Ascending aorta (tissue), 2 donors: ENCODE measurements around the gene KCNQ1OT1. TPM values are rescaled to one million over a fixed set of nuclear protein-coding genes. Genes with fewer than 3 reads are reported as not detected.

ENCODE experiments used
- DNase-seq, 2 donors: peaks; one replicate each; pipeline ENCODE4 v3.0.0-alpha.2; 2019; ENCODE audit warnings: low spot score in 2 of 2
- H3K27ac ChIP-seq, 2 donors: fragments of 200-600 bp; sonication (generic); one replicate each; pipeline ENCODE4 v1.5.1; 2016 to 2017; ENCODE audit warnings: mild to moderate bottlenecking in 1 of 2
- H3K27me3 ChIP-seq: fragments of 200-600 bp; sonication (generic); one replicate; pipeline ENCODE4 v1.5.1; 2017
- H3K36me3 ChIP-seq, 2 donors: fragments of 200-600 bp; sonication (generic); one replicate each; pipeline ENCODE4 v1.5.1; 2016
- H3K4me1 ChIP-seq, 2 donors: fragments of 200-600 bp; sonication (generic); one replicate each; pipeline ENCODE4 v1.5.1; 2016 to 2017; ENCODE audit warnings: mild to moderate bottlenecking in 1 of 2
- H3K4me3 ChIP-seq, 2 donors: fragments of 200-600 bp; sonication (generic); one replicate each; pipeline ENCODE4 v1.5.1; 2016 to 2017; ENCODE audit warnings: mild to moderate bottlenecking in 1 of 2
- H3K9me3 ChIP-seq, 2 donors: fragments of 200-600 bp; sonication (generic); one replicate each; pipeline ENCODE4 v1.5.1; 2016
- CTCF ChIP-seq, 3 experiments: fragments of 200-600 bp in 2 of 3; fragments of 450-650 bp in 1 of 3; sonication (generic) in 2 of 3; IDR thresholded peaks; one replicate each; pipeline ENCODE4 v1.5.1; 2016 to 2019; ENCODE audit warnings: antibody characterized with exemption in 3 of 3, mild to moderate bottlenecking in 1 of 3, moderate library complexity in 1 of 3
- intact Hi-C: fragments of 100-400 bp; cut with DNase I; formaldehyde crosslinking; loops from one replicate; pipeline ENCODE4 v1.15.1; 2023
- total RNA-seq: library from RNA; depleted of rRNA; stranded (reverse); fragments of >200 nt; gene quantifications from one replicate; pipeline ENCODE4 v1.1.0, GENCODE V29; 2016

KCNQ1OT1 gene
- total RNA-seq, 1 donor from 2014 or later: 1.5 TPM

GRCh38 chr11:2683806-2684205 is 16.0 kb downstream of the KCNQ1OT1 start:
- Histone ChIP-seq H3K9me3 (no peaks in the 10 kb centered on the region), H3K4me1 (no peaks in the 10 kb centered on the region), H3K27ac (no peak overlapping the region), H3K4me3 (no peak overlapping the region), H3K36me3 (no peaks in the 10 kb centered on the region), H3K27me3 (no peaks in the 10 kb centered on the region)
- intact Hi-C loops: no loop called here
- no peak for TF ChIP-seq CTCF (IDR thresholded peaks at IDR 0.05)
- no peak for DNase-seq

GRCh38 chr11:2681408-2682145 is 18.2 kb downstream of the KCNQ1OT1 start:
- Histone ChIP-seq H3K27ac (no peak overlapping the region), H3K36me3 (no peaks in the 10 kb centered on the region), H3K4me1 (no peaks in the 10 kb centered on the region), H3K27me3 (no peaks in the 10 kb centered on the region), H3K9me3 (no peaks in the 10 kb centered on the region), H3K4me3 (no peak overlapping the region)
- intact Hi-C loops: no loop called here
- no peak for TF ChIP-seq CTCF (IDR thresholded peaks at IDR 0.05)
- DNase-seq: peak in 1 of 2 donors; percentile 12

GRCh38 chr11:2679011-2679676 is 20.6 kb downstream of the KCNQ1OT1 start:
- peaks cover 2% of the 10 kb centered on the region in 2 donors for H3K4me1 ChIP-seq
- no peak overlapping the region for H3K27ac ChIP-seq
- intact Hi-C loops: no loop called here
- H3K36me3 ChIP-seq: no peaks in the 10 kb centered on the region
- no peaks in the 10 kb centered on the region for H3K27me3 ChIP-seq
- TF ChIP-seq CTCF (IDR thresholded peaks at IDR 0.05): no peak
- no peak overlapping the region for H3K4me3 ChIP-seq
- no peaks in the 10 kb centered on the region for H3K9me3 ChIP-seq
- DNase-seq: peak in 1 of 2 donors; percentile 12

GRCh38 chr11:2678396-2678795 is 21.4 kb downstream of the KCNQ1OT1 start:
- Histone ChIP-seq H3K9me3 (no peaks in the 10 kb centered on the region), H3K36me3 (no peaks in the 10 kb centered on the region), H3K27me3 (no peaks in the 10 kb centered on the region), H3K27ac (no peak overlapping the region), H3K4me1 (peaks cover 2% of the 10 kb centered on the region in 2 donors), H3K4me3 (no peak overlapping the region)
- intact Hi-C loops: no loop called here
- no peak for DNase-seq
- TF ChIP-seq CTCF (IDR thresholded peaks at IDR 0.05): no peak

- no peak for TF ChIP-seq CTCF (IDR thresholded peaks at IDR 0.05)
- Histone ChIP-seq H3K36me3 (no peaks in the 10 kb centered on the region), H3K27me3 (no peaks in the 10 kb centered on the region), H3K9me3 (no peaks in the 10 kb centered on the region), H3K27ac (no peak overlapping the region), H3K4me3 (no peak overlapping the region), H3K4me1 (peaks cover 2% of the 10 kb centered on the region in 2 donors)
- no peak for DNase-seq
- intact Hi-C loops: no loop called here
Measured at GRCh38 chr11:2677127-2677526, 22.7 kb downstream of the KCNQ1OT1 start.
